HG02885 (cell line): ENCODE data around the gene RFX3.
"Not testable (repeated sequence)": the region's sequence is repeated elsewhere in the genome, so short reads cannot be mapped to it uniquely, and the experiment has no call there.

Experiments
- ATAC-seq: cut with Tn5 transposase; IDR thresholded peaks from one replicate; pipeline ENCODE4 v1.9.1; 2021; ENCODE audit warnings: mild to moderate bottlenecking; ENCODE audit not compliant: unreplicated experiment, poor library complexity

The RFX3 gene

DNA sequence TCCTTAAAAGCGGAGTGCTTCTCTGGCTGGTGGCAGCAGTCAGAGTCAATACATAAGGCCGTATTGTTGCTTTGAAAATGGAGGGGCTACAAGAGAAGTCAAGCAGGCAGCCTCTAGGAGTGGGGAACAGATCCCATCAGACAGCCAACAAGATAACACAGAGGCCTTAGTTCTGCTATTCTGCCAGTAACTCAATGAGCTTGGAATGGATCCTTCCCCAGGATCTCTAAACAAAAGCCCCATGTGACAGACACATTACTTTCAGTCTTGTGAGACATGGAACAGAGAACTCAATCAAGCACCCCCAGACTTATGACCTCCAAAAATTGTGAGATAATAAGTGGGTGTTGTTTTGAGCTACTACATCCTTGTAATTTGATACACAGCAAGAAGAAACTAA lies 158.6 kb downstream of the RFX3 start:
- no peak for ATAC-seq

DNA sequence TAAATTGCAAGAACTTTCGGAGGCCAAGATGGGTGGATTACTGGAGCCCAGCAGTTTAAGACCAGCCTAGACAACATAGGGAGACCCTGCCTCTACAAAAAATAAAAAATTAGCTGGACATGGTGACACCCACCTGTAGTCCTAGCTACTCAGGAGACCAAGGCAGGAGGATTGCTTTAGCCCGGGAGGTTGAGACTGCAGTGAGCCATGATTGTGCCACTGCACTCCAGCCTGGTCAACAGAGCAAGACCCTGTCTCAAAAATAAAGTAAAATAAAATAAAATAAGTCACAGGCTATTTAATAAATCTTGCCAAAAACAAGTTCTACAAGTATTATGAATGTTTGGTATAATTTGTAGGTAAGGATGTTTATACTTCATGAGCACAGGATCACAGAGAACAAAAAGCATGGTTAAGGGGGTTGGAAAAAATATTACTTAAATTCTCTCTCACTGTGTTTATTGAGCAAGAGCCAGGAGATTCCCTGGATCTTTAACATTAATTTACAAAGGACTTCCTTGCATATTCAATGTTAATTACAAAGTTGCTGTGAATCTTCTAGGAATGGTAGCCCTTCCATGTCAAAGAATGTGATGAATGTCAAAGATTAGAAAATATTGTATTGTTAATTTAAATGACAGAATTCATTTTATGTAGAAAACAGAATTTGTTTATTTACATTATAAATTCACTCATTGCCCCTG lies 164.0 kb downstream of the RFX3 start:
- no peak for ATAC-seq

DNA sequence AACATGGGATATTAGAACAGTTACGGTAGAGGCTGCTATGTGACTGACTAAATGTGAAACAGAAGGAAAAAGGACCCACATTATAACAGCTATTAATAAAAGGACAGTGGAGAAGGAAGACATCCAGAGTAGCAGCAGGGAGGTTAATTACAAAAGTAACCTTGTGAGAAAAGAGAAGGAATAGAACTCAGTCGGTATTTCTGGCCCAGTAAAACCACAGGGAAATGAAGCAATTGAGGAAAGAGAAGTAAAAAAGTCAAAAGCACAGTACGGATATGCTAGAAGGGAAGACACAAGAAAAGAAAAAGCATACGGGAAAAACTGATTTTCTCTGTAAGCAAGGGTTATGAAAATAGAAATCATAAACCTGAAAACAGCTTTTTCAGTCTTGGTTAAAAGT lies 164.7 kb downstream of the RFX3 start:
- ATAC-seq: no peak

DNA sequence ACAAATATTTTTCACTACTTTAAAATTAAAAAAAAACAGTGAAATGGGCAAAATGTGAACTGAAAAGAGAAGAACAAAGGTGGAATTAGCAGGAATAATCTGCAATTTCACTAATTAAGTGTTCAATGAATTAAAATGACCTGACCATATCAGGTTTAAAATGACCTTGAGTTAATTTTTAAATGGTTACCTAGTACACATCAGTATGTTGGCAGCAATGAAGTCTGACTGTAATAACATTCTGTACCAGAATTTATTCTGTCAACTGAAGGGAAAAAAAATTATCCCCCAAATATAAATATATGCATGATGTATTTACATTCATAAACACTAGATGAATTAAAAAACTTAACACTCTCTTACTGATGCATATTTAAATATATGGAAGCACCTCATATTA lies 165.6 kb downstream of the RFX3 start:
- no peak for ATAC-seq

DNA sequence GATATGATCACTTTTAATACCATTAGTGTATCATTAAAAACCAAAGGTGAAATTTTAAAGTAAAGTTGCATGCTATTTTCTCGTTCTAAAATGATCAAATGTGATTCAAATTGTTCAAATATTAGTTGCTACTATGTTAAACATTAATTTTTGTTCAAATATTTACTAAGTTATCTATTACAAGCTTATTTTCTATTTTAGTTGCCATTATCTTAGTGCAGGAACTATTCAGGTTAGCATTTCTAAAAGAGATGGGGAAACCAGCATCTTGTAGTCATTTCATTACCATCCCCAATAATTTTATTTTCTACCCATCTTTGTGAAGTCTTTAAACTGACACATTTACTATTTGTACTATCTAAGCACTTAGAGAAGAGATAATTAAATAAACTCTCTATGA lies 166.0 kb downstream of the RFX3 start:
- ATAC-seq: no peak

DNA sequence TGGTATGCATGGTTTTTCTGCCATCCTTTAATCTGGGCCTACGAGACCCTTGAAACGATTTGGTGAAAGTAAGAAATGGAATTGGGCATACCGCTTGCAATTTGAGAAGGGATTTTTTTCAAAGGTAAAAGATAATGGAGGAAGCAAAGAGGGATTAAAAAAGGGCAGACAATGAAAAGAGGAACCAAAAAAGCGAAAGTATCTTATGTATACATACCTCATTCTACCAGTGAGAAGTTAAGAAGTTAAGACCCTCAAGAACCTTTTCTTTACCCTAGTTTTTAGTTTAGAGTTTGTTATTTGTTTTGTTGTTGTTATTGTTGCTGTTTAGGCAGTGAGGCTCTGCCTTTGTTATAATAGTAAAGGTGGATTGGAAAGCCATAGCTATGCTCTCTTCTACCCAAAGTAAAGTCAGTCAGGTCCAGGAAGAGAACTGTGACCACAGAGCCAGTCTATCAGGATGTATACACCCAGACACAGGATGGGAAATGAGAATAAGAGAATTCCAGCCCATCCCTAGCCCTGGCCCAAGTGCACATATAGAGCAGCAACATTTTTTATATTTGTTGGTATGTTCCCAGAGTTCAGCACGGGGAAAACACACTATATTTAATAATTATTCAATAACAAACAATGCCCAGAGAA lies 166.6 kb downstream of the RFX3 start:
- no peak for ATAC-seq

DNA sequence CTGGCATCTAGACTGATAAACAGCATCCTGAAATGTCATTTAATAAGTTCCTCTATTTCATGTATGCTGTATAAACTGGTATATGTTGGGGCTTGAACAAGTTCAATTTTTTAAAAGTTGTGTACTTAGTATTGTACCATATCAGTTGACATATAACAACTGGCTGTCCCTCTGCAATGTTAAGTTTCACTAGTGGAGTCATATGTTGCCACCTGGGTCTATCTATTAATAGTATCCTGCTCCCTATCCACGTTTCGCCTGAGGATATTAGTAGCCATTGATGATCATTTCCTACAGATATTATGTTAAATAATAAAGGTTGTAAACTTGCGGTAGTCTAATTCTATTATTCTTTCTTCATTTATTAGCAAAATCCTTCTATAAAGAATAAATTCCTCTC lies 177.6 kb downstream of the RFX3 start:
- ATAC-seq: no peak

DNA sequence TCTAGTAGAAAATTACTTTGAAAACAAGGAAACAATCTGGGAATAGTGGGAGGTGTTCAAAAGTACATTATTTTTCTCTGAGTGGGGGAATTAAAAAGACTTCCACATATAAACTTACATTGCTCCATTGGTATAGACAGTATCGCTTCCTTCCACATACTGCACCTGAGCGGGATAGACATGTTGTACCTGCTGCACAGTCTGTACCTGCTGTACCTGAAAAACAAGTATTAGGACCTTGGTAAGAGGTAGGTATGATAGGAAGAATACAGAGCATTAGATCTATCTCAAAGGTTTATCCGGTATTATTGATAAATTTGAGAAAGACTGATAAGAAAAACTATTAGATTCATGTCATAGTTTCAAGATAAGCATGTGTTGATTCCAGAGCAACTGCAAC lies 179.3 kb downstream of the RFX3 start:
- ATAC-seq: no peak

DNA sequence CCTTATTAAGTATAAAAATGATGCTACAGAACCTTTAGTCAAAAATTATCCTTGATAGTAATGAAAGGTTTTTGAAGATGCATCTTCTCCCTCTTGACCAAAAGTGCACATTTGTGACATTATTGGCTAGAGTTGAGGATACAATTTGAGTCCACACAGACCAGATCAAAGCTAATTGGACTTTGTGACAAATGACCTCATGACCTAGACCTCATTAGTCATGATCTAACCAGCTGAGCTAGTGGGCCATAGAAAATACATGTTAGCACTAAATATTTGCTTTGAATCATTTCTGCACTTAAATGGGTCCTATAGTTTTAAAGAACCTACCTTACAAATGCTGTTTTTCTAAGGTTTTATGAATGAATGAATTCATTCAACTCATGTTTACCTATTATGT lies 182.1 kb downstream of the RFX3 start:
- no peak for ATAC-seq

DNA sequence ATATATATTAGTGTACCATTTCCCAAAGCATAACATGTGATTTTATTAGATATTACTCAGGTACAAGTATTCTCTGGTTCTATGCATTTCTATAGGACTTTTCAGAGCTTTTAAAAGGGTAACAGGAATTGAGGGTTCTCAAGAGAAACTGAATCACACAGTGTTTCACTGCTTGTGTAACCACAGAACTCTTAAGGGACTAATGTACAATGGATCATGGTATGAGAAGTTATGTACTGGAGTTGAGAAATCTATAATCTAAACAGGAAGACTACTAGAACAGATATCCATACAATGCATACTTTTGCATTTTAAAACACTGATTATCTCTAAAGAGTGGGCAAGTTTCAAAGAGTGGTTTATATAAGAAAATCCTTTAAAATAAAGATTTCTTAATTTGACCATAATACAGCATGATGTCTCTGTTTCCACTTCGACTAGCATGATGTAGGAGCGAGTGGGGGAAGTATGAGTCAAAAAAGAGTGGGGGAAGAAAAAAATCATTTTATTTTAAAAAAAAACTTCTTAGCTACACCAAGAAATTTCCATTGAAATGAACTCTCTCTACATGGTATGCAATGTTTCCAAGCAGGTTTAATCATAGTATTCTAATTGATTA lies 183.5 kb downstream of the RFX3 start:
- ATAC-seq: no peak

DNA sequence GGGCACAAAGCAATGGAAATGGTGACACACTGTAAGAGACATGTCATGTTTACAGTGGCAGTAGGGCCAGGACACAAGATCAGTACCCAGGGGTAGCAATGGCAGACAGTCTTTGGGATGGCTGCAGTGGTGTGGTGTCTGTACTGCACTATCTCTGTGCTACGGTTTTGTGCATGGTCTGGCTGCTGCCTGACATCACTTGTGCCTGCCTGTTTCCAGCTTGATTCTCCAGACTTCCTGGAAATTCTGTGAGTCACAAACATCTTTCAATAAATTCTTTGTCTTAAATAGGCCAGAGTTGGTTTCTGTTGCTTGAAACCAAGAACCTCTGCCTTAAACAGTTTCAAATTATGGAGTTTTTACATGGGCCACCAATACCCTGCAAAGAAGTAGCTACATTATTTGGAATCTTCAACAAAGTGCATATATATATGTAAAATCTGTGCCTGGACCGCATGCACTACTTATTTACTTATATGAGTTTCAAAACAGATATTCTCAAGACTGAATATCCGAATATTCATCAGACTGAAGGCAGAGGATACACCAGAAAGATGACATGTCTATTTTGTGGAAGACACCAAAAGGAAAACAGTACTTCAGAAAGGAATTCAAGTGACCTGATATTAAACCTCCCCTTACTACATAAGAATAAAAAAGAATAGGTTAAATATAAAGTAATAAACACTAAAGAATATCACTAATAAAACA lies 188.1 kb downstream of the RFX3 start:
- no peak for ATAC-seq

DNA sequence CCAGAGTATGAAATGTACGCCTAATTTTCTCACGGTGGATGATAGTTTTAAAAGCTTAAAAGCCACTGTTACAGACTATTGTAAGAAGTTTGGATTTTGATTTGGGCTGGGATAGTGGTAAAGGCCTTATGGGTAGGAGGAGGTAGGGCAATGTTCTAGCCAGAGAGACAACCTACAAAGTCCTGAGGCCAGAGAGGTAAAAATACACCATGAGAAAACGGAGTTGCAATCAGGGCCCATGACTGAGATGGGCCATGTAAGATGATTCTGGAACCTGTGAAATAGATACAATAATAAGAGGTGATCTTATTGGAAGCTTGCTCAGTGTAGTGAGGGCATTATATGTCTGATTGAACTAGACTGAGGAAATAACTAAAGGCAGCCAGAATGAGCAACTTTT lies 188.8 kb downstream of the RFX3 start:
- no peak for ATAC-seq

DNA sequence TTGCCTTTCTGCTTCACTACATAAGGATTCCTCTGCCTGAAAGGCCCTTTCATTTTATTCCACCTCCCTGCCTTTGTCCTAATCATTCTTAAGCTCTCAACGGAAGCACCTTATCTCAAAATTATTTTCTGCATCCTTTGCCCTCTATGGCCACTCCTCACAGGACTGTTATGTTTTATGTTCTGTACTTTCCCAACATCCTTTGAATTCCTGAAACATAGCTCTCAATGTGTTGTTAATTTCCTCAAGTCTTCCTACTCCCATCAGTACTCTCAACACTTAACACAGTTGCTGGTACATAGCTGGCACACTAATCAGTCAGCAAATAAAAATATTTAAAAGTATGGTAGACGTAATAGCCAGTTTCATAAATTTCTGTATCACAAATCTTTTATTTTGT lies 193.0 kb downstream of the RFX3 start:
- no peak for ATAC-seq

DNA sequence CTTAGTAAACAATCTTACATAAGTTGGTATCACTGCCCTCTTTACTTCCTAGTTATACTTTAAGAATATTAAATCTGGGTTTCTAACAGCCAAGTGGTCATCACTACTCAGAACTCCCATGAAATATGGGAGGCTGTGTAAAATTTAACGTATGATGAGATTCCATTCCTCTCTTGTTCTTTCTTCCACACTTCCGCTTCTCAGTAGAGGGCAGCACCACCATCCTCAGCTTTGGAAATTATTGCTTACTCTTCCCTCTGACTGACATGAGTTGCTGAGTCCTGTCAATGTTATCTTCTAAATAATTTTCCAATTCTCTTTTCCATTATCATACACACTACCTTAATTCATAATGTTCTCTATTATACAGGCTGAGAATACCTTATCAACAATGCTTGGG lies 194.0 kb downstream of the RFX3 start:
- no peak for ATAC-seq

DNA sequence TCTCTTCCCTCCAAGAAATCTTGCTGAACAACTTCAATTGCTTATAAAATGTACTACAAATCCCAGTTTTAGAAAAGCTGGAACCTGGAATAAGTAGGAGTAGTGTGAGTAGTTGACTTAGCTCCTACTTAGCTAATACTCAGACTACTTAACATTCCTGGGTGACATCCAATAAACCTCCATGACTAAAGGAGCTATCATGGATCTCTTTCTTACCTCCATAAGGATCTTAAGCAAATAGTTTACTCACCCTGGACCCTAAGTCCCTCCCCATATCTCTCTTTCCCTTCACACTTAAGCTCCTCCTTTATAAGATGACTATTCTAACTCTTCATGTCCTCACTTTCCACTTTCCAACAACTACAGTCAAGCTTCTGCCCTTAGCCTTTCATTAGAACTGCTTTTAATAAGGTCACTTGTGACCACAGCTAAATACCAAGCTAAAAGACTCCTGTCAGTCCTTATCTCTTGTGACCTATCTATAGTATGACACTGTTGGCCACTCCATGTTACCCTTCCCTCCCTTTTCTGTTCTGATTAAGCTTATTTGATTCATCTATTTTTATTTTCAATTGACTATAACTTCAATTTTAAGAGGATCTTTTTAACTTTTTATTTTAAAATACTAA lies 194.9 kb downstream of the RFX3 start:
- ATAC-seq: no peak

DNA sequence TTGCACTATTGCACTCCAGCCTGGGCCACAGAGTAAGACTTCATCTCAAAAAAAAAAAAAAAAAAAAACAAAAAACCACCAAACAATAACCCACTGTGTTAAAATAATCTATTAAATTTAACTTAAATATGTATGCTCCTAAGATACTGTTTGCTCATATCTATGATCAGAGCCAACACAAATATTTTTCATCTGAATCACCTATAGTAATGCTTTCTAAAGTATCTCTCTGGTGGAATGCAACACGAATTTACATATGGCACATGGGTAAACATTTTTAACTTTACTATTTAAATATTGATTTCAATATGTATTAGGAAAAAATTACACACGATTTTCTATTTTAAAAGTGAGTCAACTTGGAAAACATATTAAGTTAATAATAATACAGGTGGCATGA lies 196.4 kb downstream of the RFX3 start:
- no peak for ATAC-seq

DNA sequence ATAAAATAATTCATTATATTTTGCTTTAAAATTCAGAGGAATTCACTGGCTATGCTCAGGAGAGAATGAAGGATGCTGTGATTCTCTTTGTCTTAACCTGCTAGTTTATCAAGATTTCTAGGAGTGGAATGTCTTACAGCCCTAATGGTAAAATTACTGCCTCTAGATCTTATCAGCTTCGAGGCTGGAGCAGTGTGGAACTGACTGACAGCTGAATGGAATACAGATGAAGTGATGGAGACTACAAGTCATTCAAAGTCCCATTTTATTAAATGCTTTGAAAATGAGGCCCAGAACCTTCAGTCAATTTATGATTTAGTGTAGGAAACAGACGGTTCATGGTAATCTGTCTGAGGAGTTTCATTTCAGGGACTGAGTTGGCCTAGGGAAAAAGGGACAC lies 202.1 kb downstream of the RFX3 start:
- no peak for ATAC-seq

DNA sequence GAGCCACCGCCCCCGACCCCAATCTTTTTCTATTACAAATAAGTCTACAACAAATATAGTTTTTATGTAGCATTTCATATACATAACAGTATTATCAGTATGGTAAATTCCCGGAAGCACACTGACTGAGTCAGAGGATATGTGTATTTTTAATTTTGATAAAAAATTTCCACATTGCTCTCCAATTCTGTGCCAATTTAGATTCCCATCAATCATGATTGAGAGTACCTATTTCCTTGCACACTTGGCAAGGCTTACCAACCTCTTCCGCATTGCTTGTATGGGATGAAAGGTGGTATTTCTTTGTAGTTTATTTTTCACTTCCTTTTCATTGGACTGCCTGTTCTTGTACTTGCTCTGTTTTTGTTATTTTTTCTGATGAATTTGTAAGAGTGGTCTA lies 204.6 kb downstream of the RFX3 start:
- no peak for ATAC-seq

DNA sequence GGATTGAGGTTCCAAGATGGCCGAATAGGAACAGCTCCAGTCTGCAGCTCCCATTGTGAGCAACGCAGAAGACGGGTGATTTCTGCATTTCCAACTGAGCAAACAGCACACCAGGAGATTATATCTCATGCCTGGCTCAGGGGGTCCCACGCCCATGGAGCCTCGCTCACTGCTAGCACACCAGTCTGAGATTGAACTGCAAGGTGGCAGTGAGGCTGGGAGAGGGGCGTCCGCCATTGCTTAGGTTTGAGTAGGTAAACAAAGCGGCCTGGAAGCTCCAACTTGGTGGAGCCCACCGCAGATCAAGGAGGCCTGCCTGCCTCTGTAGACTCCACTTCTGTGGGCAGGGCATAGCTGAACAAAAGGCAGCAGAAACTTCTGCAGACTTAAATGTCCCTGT lies 213.2 kb downstream of the RFX3 start:
- not testable (repeated sequence) for ATAC-seq

DNA sequence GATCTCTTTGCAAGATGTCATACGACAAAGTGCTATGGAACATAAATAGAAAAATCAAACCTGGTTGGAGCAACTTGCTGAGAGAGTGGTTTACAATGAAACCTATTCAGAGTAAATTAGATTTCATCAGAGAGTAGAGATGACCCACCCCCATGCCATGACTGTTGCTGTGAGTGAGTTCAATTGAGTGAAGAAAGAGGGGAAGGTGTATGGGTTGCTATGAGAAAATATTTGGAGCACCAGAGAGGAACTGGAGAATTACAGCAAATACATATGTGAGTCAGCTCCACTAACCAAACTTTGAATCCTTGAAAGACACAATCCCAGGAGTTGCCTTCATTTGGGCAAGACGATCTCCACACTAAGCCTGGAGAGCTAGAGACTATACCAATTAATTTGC lies 217.2 kb downstream of the RFX3 start:
- no peak for ATAC-seq

DNA sequence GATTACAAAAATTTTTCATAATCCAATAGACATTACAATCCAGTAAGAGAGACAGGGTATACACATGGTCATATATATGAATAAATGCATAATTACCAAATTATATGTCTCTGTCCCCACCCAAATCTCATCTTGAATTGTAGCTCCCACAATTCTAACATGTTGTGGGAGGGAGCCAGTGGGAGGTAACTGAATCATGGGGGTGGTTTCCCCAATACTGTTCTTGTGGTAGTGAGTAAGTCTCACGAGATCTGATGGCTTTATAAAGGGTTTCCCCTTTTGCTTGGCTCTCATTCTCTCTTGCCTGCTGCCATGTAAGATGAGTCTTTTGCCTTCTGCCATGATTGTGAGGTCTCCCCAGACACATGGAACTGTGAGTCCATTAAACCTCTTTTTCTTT lies 221.4 kb downstream of the RFX3 start:
- not testable (repeated sequence) for ATAC-seq
